GM23248 (cell line): ENCODE measurements around the gene EXOSC5. TPM values are rescaled to one million over a fixed set of nuclear protein-coding genes. Genes with fewer than 3 reads are reported as not detected.
"Not testable (repeated sequence)": the region's sequence is repeated elsewhere in the genome, so short reads cannot be mapped to it uniquely, and the experiment has no call there.

Experiments
- DNase-seq: peaks from one replicate; pipeline ENCODE4 v3.0.0-alpha.2; 2015
- H2AFZ ChIP-seq: fragments of 200-600 bp; sonication (generic); 2 replicates; pipeline ENCODE4 v1.6.1; 2016; ENCODE audit warnings: antibody characterized with exemption
- H3F3A ChIP-seq: fragments of 200-600 bp; sonication (generic); 2 replicates; pipeline ENCODE4 v1.6.1; 2016; ENCODE audit warnings: mild to moderate bottlenecking, antibody characterized with exemption, mixed run types; ENCODE audit not compliant: insufficient read depth
- H3K27ac ChIP-seq: fragments of 200-600 bp; sonication (generic); 2 replicates; pipeline ENCODE4 v1.5.1; 2016; ENCODE audit warnings: mild to moderate bottlenecking
- H3K27me3 ChIP-seq: fragments of 200-600 bp; sonication (generic); replicated peaks from 2 replicates; pipeline ENCODE4 v1.6.1; 2016; ENCODE audit warnings: mild to moderate bottlenecking; ENCODE audit not compliant: insufficient read depth
- H3K36me3 ChIP-seq: fragments of 200-600 bp; sonication (generic); 2 replicates; pipeline ENCODE4 v1.6.1; 2016; ENCODE audit warnings: low read depth, mild to moderate bottlenecking
- H3K4me1 ChIP-seq: fragments of 200-600 bp; sonication (generic); 2 replicates; pipeline ENCODE4 v1.6.1; 2016; ENCODE audit warnings: mild to moderate bottlenecking; ENCODE audit not compliant: insufficient read depth
- H3K4me2 ChIP-seq: fragments of 200-600 bp; sonication (generic); one replicate; pipeline ENCODE4 v1.6.1; 2016; ENCODE audit warnings: mild to moderate bottlenecking; ENCODE audit not compliant: unreplicated experiment
- H3K4me3 ChIP-seq: fragments of 200-600 bp; sonication (generic); 2 replicates; pipeline ENCODE4 v1.5.1; 2016; ENCODE audit warnings: mild to moderate bottlenecking
- H3K79me2 ChIP-seq: fragments of 200-600 bp; sonication (generic); 2 replicates; pipeline ENCODE4 v1.6.1; 2016; ENCODE audit warnings: mild to moderate bottlenecking; ENCODE audit not compliant: insufficient read depth
- H3K9ac ChIP-seq: fragments of 200-600 bp; sonication (generic); 2 replicates; pipeline ENCODE4 v1.6.1; 2016; ENCODE audit warnings: mild to moderate bottlenecking
- H3K9me2 ChIP-seq: fragments of 200-600 bp; sonication (generic); 2 replicates; pipeline ENCODE4 v1.6.1; 2016; ENCODE audit warnings: mixed run types, mild to moderate bottlenecking, moderate library complexity; ENCODE audit not compliant: insufficient read depth
- H3K9me3 ChIP-seq: fragments of 200-600 bp; sonication (generic); one replicate; pipeline ENCODE4 v1.6.1; 2017; ENCODE audit warnings: low read depth
- H4K20me1 ChIP-seq: fragments of 200-600 bp; sonication (generic); 2 replicates; pipeline ENCODE4 v1.6.0; 2016; ENCODE audit not compliant: insufficient read depth
- EZH2 ChIP-seq: fragments of 200-600 bp; sonication (generic); IDR thresholded peaks from 2 replicates; pipeline ENCODE4 v1.6.1; 2018; ENCODE audit warnings: antibody characterized with exemption, mild to moderate bottlenecking; ENCODE audit not compliant: insufficient read depth, poor library complexity, severe bottlenecking
- EZH2phosphoT487 ChIP-seq: fragments of 200-600 bp; sonication (generic); IDR thresholded peaks from 2 replicates; pipeline ENCODE4 v1.6.1; 2018; ENCODE audit warnings: antibody characterized with exemption, moderate library complexity, mild to moderate bottlenecking, low read depth; ENCODE audit not compliant: insufficient read depth
- WGBS, 2 experiments: methylation state at CpG; one replicate each; pipeline ENCODE4 v1.1.6; 2015 to 2017; ENCODE audit warnings: low lambda C conversion rate in 2 of 2, low coverage in 1 of 2; ENCODE audit errors: missing lambda C conversion rate in 2 of 2; 5-methylcytosine and 5-hydroxymethylcytosine counted together
- in situ Hi-C: fragments of 300-500 bp; cut with MboI; formaldehyde crosslinking; loops from 2 replicates; pipeline ENCODE4 v1.15.0; 2020
- polyA plus RNA-seq: library from polyadenylated mRNA; unstranded; fragments of >200 nt; fragmentation: Nextera tagmentation; extraction: Ambion mirVana; gene quantifications from 2 replicates; pipeline ENCODE4 v1.2.1, GENCODE V29; 2016
- total RNA-seq: library from RNA; depleted of rRNA; stranded (reverse); fragments of >200 nt; shearing (Covaris generic); gene quantifications from 2 replicates; pipeline ENCODE4 v1.2.3, GENCODE V29; 2014

Gene EXOSC5
- total and polyA plus RNA-seq, 2 experiments from 2014 or later, result 21.4 to 26.4 TPM

DNA sequence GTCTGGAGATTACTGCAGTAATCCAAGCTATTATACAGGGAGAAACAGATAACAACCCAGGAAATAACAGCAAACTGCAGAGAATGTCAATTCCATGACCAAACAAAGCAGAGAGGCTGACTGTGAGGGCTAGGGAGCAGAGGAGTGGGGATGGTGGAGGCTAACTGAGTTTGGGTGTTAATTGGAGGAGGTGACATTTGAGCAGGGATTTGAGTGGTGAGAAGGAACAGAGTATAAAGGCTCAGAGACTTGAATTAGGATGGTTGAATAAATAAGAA is 39.5 kb upstream of the EXOSC5 start:
- Histone ChIP-seq H2AFZ (no peak overlapping the region), H4K20me1 (no peaks in the 10 kb centered on the region), H3K4me3 (no peak overlapping the region), H3K4me1 (peaks cover 7% of the 10 kb centered on the region; the same call in 1 of the 2 replicates), H3K9me2 (no peaks in the 10 kb centered on the region), H3K79me2 (peaks cover 20% of the 10 kb centered on the region), H3K4me2 (no peak overlapping the region), H3K9ac (no peak overlapping the region), H3K36me3 (no peaks in the 10 kb centered on the region), H3K9me3 (no peaks in the 10 kb centered on the region), H3K27me3 (no peaks in the 10 kb centered on the region), H3F3A (no peaks in the 10 kb centered on the region), H3K27ac (no peak overlapping the region)
- no peak for DNase-seq
- in situ Hi-C loops, result no loop called here
- no peak for TF ChIP-seq EZH2phosphoT487
- no peak for TF ChIP-seq EZH2

DNA sequence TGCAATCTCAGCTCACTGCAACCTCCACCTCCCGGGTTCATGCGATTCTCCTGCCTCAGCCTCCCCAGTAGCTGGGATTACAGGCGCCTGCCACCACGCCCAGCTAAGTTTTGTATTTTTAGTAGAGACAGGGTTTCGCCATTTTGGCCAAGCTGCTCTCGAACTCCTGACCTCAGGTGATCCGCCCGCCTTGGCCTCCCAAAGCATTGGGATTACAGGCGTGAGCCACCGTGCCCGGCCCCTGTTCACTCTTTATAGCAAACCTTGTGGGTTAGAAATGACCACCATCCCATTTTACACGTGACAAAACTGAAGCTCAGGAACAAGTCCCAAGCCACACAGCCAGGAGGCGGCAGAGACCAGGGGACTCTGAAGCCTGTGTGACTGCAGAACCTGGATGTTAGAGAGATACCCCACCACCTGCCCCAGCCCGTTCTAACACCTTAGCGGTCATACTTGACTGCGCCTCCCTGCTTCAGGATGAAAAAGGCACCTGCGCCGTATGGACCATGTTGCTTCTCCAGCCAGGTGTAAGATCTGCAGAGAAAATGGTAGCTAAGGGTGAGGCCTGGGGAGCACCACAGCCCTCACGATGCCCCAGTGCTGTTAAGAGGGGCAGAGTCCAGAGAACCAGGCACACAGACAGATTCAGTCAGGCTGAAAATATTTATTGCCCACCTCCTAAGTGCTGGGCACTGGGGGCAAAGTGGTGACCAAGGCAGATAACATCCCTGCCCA is 38.9 kb upstream of the EXOSC5 start:
- H3K4me1 ChIP-seq, result peaks cover 7% of the 10 kb centered on the region; the same call in 1 of the 2 replicates
- H4K20me1 ChIP-seq, result no peaks in the 10 kb centered on the region
- no peaks in the 10 kb centered on the region for H3K27me3 ChIP-seq
- no peak overlapping the region for H3K4me2 ChIP-seq
- WGBS, 2 experiments, result 93 to 97% methylated on average over 19 of the region's 19 CpGs
- no peaks in the 10 kb centered on the region for H3K9me2 ChIP-seq
- no peaks in the 10 kb centered on the region for H3F3A ChIP-seq
- H3K27ac ChIP-seq, result no peak overlapping the region
- H3K79me2 ChIP-seq, result peaks cover 20% of the 10 kb centered on the region
- H3K9me3 ChIP-seq, result no peaks in the 10 kb centered on the region
- DNase-seq, result no peak
- H3K4me3 ChIP-seq, result no peak overlapping the region
- H2AFZ ChIP-seq, result no peak overlapping the region
- no peak for TF ChIP-seq EZH2
- no peak for TF ChIP-seq EZH2phosphoT487
- in situ Hi-C loops, result no loop called here
- H3K9ac ChIP-seq, result no peak overlapping the region
- no peaks in the 10 kb centered on the region for H3K36me3 ChIP-seq

DNA sequence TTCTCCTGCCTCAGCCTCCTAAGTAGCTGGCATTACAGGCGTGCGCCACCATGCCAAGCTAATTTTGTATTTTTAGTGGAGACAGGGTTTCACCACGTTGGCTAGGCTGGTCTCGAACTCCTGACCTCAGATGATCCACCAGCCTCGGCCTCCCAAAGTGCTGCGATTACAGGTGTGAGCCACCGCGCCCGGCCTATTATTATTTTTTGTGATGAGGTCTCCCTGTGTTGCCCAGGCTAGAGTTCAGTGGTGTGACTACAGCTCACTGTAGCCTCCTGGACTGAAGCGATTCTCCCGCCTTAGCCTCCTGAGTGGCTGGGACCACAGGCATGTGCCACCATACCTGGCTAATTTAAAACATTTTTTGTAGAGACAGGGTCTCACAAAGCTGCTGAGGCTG is 38.2 kb upstream of the EXOSC5 start:
- H3F3A ChIP-seq, H3K27me3 ChIP-seq, H4K20me1 ChIP-seq, H3K36me3 ChIP-seq, H3K4me1 ChIP-seq, H3K4me2 ChIP-seq, H3K9ac ChIP-seq, in situ Hi-C loops, H3K4me3 ChIP-seq, H3K9me3 ChIP-seq, H3K27ac ChIP-seq, H3K9me2 ChIP-seq, DNase-seq, H2AFZ ChIP-seq: not testable (repeated sequence)
- WGBS, 2 experiments, result 93 to 95% methylated on average over 11 of the region's 11 CpGs
- peaks cover 20% of the 10 kb centered on the region for H3K79me2 ChIP-seq

DNA sequence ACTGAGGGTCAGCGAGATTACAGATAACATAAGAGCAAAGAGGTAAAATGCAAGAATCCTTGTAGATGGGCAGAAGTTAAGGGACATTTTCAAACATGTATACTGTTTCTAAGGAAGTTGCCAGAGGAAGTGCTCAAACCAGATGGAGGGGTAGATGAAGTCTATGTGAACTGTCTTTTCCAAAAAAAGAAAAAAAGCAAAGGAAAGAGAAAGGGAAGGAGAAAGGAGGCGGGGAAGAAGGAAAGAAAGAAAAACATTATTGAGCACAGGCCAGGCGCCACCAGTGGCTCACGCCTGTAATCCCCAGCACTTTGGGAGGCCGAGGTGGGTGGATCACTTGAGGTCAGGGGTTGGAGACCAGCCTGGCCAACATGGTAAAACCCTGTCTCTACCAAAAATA is 37.3 kb upstream of the EXOSC5 start:
- peaks cover 7% of the 10 kb centered on the region; the same call in 1 of the 2 replicates for H3K4me1 ChIP-seq
- in situ Hi-C loops, result no loop called here
- no peak overlapping the region for H3K4me2 ChIP-seq
- H3K9me2 ChIP-seq, result no peaks in the 10 kb centered on the region
- no peak overlapping the region for H3K27ac ChIP-seq
- no peak overlapping the region for H2AFZ ChIP-seq
- TF ChIP-seq EZH2phosphoT487 (no peak), EZH2 (no peak)
- no peaks in the 10 kb centered on the region for H3K9me3 ChIP-seq
- no peaks in the 10 kb centered on the region for H3K36me3 ChIP-seq
- DNase-seq, result no peak
- WGBS, 2 experiments, result 88 to 89% methylated on average over 5 of the region's 5 CpGs
- no peak overlapping the region for H3K4me3 ChIP-seq
- H3F3A ChIP-seq, result no peaks in the 10 kb centered on the region
- H3K9ac ChIP-seq, result no peak overlapping the region
- no peaks in the 10 kb centered on the region for H3K27me3 ChIP-seq
- no peaks in the 10 kb centered on the region for H4K20me1 ChIP-seq
- peaks cover 20% of the 10 kb centered on the region for H3K79me2 ChIP-seq

- H3K4me1 ChIP-seq, result peaks cover 4% of the 10 kb centered on the region; the same call in 1 of the 2 replicates
- H3F3A ChIP-seq, result no peaks in the 10 kb centered on the region
- no peaks in the 10 kb centered on the region for H3K36me3 ChIP-seq
- H3K79me2 ChIP-seq, result peaks cover 9% of the 10 kb centered on the region
- H3K9me3 ChIP-seq, result no peaks in the 10 kb centered on the region
- H3K27me3 ChIP-seq, result no peaks in the 10 kb centered on the region
- no peaks in the 10 kb centered on the region for H3K9me2 ChIP-seq
- H3K4me3 ChIP-seq, result no peak overlapping the region
- no peak overlapping the region for H3K9ac ChIP-seq
- no peak overlapping the region for H3K4me2 ChIP-seq
- TF ChIP-seq EZH2phosphoT487, result no peak
- in situ Hi-C loops, result no loop called here
- 91% methylated on average over 18 of the region's 18 CpGs for WGBS, 2 experiments
- no peak overlapping the region for H2AFZ ChIP-seq
- H3K27ac ChIP-seq, result no peak overlapping the region
- DNase-seq, result no peak
- no peaks in the 10 kb centered on the region for H4K20me1 ChIP-seq
These were observed 36.0 kb upstream of the EXOSC5 start for GRCh38 chr19:41433171-41433570.
